HepG2 (cell line): ENCODE data around the gene HYAL1. TPM values are rescaled to one million over a fixed set of nuclear protein-coding genes. Genes with fewer than 3 reads are reported as not detected.

ENCODE experiments used
- CEBPB ChIP-seq: IDR thresholded peaks from 2 replicates; pipeline ENCODE4 v1.6.1; 2011; ENCODE audit warnings: low read depth, low read length, improper control_type of control experiment, borderline replicate concordance
- FOXA1 ChIP-seq, 2 experiments: fragments of 450-650 bp in 1 of 2; sonication (generic) in 1 of 2; formaldehyde crosslinking in 1 of 2; IDR thresholded peaks; 2 replicates each; pipeline versions ENCODE4 v1.4.0 to v1.6.1; 2016 to 2020; ENCODE audit warnings: missing genetic modification reagents in 1 of 2
- HNF4G ChIP-seq, 2 experiments: sonication (generic) in 1 of 2; formaldehyde crosslinking in 1 of 2; IDR thresholded peaks; 2 replicates each; pipeline versions ENCODE4 v1.4.0 to v1.6.1; 2011 to 2020; ENCODE audit warnings: borderline replicate concordance in 2 of 2, low read depth in 2 of 2, mild to moderate bottlenecking in 2 of 2, low read length in 1 of 2, missing genetic modification reagents in 1 of 2, moderate library complexity in 1 of 2
- PLRG1 ChIP-seq: fragments of 450-650 bp; conservative IDR thresholded peaks from 2 replicates; pipeline ENCODE4 v1.6.1; 2016
- RAD21 ChIP-seq: fragments of 450-650 bp; formaldehyde crosslinking; IDR thresholded peaks from 2 replicates; pipeline ENCODE4 v1.5.0; 2020; ENCODE audit warnings: mild to moderate bottlenecking
- RFX5 ChIP-seq: IDR thresholded peaks from 2 replicates; pipeline ENCODE4 v1.6.1; 2011; ENCODE audit warnings: low read depth, low read length, improper control_type of control experiment
- ZNF687 ChIP-seq: sonication (generic); formaldehyde crosslinking; IDR thresholded peaks from 2 replicates; pipeline ENCODE4 v1.5.1; 2020; ENCODE audit warnings: mild to moderate bottlenecking, missing genetic modification reagents, moderate library complexity
- ZNF710 ChIP-seq: sonication (generic); formaldehyde crosslinking; IDR thresholded peaks from 2 replicates; pipeline ENCODE4 v1.5.0; 2020; ENCODE audit warnings: mild to moderate bottlenecking, missing genetic modification reagents, borderline replicate concordance
- polyA plus RNA-seq, 8 experiments: library from polyadenylated mRNA; depleted of rRNA in 3 of 8; stranded (reverse) in 7 of 8; unstranded in 1 of 8; fragments of >200 nt; fragmentation: Illumina TruSeq in 4 of 8; extraction: Trizol in 4 of 8; gene quantifications; 2 replicates each; pipeline versions ENCODE4 v1.2.1 to v1.2.3, GENCODE V29; 2011 to 2016; ENCODE audit warnings: low read depth in 4 of 8, missing spikeins in 1 of 8, mixed read lengths in 1 of 8; ENCODE audit not compliant: insufficient read depth in 1 of 8
- total RNA-seq, 5 experiments: library from RNA; depleted of rRNA; stranded (reverse); fragments of >200 nt; fragmentation: Illumina TruSeq; extraction: Trizol; gene quantifications; 2 replicates each; pipeline ENCODE4 v1.2.3, GENCODE V29; 2016; ENCODE audit warnings: low read depth in 1 of 5
- TF ChIP-seq, protein P1 (sequence below): sonication (generic); formaldehyde crosslinking; IDR thresholded peaks from 2 replicates; pipeline ENCODE4 v1.4.0; 2020; ENCODE audit warnings: mild to moderate bottlenecking, missing genetic modification reagents
- TF ChIP-seq, protein P2 (sequence below): fragments of 450-650 bp; IDR thresholded peaks from 2 replicates; pipeline ENCODE4 v1.6.1; 2016

The HYAL1 gene
- total and polyA plus RNA-seq, 2 of the 13 experiments (the other 11 are each of a cell fraction or from before 2014, with no cell fraction given): 76.5 to 193 TPM

GRCh38 chr3:50347187-50347813 lies 43.9 kb upstream of the HYAL1 start (continued):
- TF ChIP-seq, protein P1, sequence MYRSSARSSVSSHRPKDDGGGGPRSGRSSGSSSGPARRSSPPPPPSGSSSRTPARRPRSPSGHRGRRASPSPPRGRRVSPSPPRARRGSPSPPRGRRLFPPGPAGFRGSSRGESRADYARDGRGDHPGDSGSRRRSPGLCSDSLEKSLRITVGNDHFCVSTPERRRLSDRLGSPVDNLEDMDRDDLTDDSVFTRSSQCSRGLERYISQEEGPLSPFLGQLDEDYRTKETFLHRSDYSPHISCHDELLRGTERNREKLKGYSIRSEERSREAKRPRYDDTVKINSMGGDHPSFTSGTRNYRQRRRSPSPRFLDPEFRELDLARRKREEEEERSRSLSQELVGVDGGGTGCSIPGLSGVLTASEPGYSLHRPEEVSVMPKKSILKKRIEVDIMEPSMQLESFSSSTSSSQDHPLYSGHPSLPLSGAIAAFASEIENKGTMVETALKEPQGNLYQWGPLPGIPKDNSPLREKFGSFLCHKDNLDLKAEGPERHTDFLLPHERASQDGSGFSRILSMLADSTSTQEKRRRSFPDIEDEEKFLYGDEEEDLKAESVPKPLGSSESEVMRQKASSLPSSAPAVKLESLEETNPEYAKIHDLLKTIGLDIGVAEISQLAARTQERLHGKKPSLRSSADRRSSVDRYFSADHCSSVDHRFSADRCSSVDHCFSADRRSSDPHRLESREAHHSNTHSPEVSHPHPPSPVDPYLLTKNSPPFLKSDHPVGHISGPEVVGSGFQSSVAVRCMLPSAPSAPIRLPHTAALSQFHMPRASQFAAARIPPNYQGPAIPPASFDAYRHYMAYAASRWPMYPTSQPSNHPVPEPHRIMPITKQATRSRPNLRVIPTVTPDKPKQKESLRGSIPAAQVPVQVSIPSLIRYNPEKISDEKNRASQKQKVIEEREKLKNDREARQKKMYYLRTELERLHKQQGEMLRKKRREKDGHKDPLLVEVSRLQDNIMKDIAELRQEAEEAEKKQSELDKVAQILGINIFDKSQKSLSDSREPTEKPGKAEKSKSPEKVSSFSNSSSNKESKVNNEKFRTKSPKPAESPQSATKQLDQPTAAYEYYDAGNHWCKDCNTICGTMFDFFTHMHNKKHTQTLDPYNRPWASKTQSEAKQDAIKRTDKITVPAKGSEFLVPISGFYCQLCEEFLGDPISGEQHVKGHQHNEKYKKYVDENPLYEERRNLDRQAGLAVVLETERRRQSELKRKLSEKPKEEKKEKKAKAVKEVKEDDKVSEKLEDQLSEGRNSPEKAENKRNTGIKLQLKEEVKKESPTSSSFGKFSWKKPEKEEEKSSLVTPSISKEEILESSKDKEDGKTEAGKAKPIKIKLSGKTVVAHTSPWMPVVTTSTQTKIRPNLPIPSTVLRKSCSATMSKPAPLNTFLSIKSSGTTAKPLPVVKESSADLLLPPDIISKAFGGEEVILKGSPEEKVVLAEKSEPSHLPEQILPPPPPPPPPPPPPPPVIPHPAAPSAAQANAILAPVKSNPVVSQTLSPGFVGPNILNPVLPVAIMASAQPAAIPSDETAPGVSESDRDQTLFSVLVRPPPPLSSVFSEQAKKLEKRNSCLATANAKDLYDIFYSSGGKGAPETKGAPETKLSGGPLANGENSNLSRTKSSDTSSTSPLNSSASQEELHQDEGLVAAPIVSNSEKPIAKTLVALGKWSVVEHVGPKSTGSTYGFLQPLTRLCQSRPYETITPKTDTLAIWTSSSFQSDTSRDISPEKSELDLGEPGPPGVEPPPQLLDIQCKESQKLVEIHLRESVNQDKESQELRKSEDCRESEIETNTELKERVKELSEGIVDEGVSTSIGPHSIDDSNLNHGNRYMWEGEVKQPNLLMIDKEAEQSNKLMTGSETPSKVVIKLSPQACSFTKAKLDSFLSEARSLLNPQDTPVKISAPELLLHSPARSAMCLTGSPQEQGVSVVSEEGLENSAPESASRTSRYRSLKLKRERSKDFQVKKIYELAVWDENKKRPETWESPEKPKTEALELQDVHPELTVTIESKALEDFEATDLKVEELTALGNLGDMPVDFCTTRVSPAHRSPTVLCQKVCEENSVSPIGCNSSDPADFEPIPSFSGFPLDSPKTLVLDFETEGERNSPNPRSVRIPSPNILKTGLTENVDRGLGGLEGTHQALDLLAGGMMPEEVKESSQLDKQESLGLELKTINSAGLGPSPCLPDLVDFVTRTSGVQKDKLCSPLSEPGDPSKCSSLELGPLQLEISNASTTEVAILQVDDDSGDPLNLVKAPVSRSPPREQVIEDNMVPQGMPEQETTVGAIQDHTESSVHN: no peak
- TF ChIP-seq ZNF710: no peak
- TF ChIP-seq, protein P2, sequence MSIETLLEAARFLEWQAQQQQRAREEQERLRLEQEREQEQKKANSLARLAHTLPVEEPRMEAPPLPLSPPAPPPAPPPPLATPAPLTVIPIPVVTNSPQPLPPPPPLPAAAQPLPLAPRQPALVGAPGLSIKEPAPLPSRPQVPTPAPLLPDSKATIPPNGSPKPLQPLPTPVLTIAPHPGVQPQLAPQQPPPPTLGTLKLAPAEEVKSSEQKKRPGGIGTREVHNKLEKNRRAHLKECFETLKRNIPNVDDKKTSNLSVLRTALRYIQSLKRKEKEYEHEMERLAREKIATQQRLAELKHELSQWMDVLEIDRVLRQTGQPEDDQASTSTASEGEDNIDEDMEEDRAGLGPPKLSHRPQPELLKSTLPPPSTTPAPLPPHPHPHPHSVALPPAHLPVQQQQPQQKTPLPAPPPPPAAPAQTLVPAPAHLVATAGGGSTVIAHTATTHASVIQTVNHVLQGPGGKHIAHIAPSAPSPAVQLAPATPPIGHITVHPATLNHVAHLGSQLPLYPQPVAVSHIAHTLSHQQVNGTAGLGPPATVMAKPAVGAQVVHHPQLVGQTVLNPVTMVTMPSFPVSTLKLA: no peak
- TF ChIP-seq ZNF687 (CRISPR knock-in tag): peak; percentile 32
- TF ChIP-seq CEBPB: no peak
- no peak for TF ChIP-seq RFX5
- TF ChIP-seq FOXA1 (IDR thresholded peaks at IDR 0.05): no peak
- TF ChIP-seq FOXA1 (CRISPR knock-in tag; IDR thresholded peaks at IDR 0.05): 0 out of 2 replicates have a peak, but pooled peaks have one; percentile 20
- peak; percentile 43; the same call in 1 of the 2 replicates for TF ChIP-seq RAD21 (CRISPR knock-in tag)
- TF ChIP-seq HNF4G (IDR thresholded peaks at IDR 0.05; ENCODE audit: borderline replicate concordance, low read depth, low read length): no peak
- TF ChIP-seq HNF4G (CRISPR knock-in tag; IDR thresholded peaks at IDR 0.05; ENCODE audit: borderline replicate concordance, low read depth): no peak
- TF ChIP-seq PLRG1: no peak
